ELR (cell line): Measurements from ENCODE around the gene TSPAN15.
A peak's percentile ranks its signal among the peaks of the same experiment; 100 is the strongest.

ENCODE experiments used
- DNase-seq: peaks from one replicate; pipeline ENCODE4 v3.0.0-alpha.2; 2015; ENCODE audit warnings: low read depth

The TSPAN15 gene

GRCh38 chr10:69466158-69466490 is 14.9 kb downstream of the TSPAN15 start:
- no peak for DNase-seq

GRCh38 chr10:69466689-69467088 is 15.4 kb downstream of the TSPAN15 start:
- DNase-seq: no peak

- DNase-seq: no peak
These were observed 16.9 kb downstream of the TSPAN15 start for GRCh38 chr10:69467928-69468750.

- DNase-seq: no peak
These were observed 17.5 kb downstream of the TSPAN15 start for GRCh38 chr10:69468751-69469089.

GRCh38 chr10:69469976-69470375 is 18.7 kb downstream of the TSPAN15 start:
- no peak for DNase-seq

- DNase-seq: no peak
These were observed 19.5 kb downstream of the TSPAN15 start for GRCh38 chr10:69470463-69471384.

- no peak for DNase-seq
These were observed 20.9 kb downstream of the TSPAN15 start for GRCh38 chr10:69472142-69472541.

GRCh38 chr10:69472544-69472943 is 21.3 kb downstream of the TSPAN15 start:
- DNase-seq: no peak

- no peak for DNase-seq
These were observed 22.2 kb downstream of the TSPAN15 start for GRCh38 chr10:69473304-69473990.

GRCh38 chr10:69474742-69475432 is 23.6 kb downstream of the TSPAN15 start:
- DNase-seq: peak; percentile 91

GRCh38 chr10:69475433-69475830 is 24.2 kb downstream of the TSPAN15 start:
- no peak for DNase-seq

- no peak for DNase-seq
These were observed 26.8 kb downstream of the TSPAN15 start for GRCh38 chr10:69477968-69478597.

GRCh38 chr10:69479240-69480067 is 28.2 kb downstream of the TSPAN15 start:
- DNase-seq: no peak

GRCh38 chr10:69480068-69480412 is 28.8 kb downstream of the TSPAN15 start:
- no peak for DNase-seq

- DNase-seq: no peak
These were observed 30.0 kb downstream of the TSPAN15 start for GRCh38 chr10:69481305-69481704.

- no peak for DNase-seq
These were observed 30.7 kb downstream of the TSPAN15 start for GRCh38 chr10:69481811-69482524.

GRCh38 chr10:69483963-69484362 is 32.7 kb downstream of the TSPAN15 start:
- DNase-seq: peak; percentile 28

GRCh38 chr10:69484736-69485135 is 33.5 kb downstream of the TSPAN15 start:
- DNase-seq: no peak

GRCh38 chr10:69486922-69487730 is 35.9 kb downstream of the TSPAN15 start:
- peak; percentile 28 for DNase-seq
